HCT116 (cell line): Measurements from ENCODE around the gene STAG1. TPM values are rescaled to one million over a fixed set of nuclear protein-coding genes. Genes with fewer than 3 reads are reported as not detected.

Source experiments
- ATAC-seq: fragments of 200-7000 bp; cut with Tn5 transposase; 2 replicates; pipeline ENCODE4 v1.9.1; 2020; ENCODE audit warnings: mild to moderate bottlenecking, moderate library complexity
- BruUV-seq: library from RNA; stranded (reverse); fragments of 400-500 nt; replicated peaks from 2 replicates; lab custom pipeline; 2021; lab: Mats Ljungman, UMichigan
- CTCF ChIA-PET: fragments of 300-600 bp; sonication (Branson Sonifier 250); formaldehyde crosslinking; loops from one replicate; lab custom pipeline; 2021; ENCODE audit warnings: antibody characterized with exemption; lab: Charles Lee
- POLR2A ChIA-PET: fragments of 300-600, 350-600 bp; sonication (Branson Sonifier 250); formaldehyde crosslinking; loops from one replicate; lab custom pipeline; 2021; ENCODE audit warnings: antibody characterized with exemption; lab: Charles Lee
- RAD21 ChIA-PET, 2 experiments: fragments of 300-600 bp; sonication (Branson Sonifier 250); formaldehyde crosslinking; loops; one replicate each; lab custom pipeline; 2023; ENCODE audit warnings: low total read pairs in 2 of 2; ENCODE audit not compliant: uncharacterized antibody in 2 of 2, unreplicated experiment in 2 of 2, low non-redundant PET in 1 of 2; lab: Charles Lee
- DNase-seq: peaks from one replicate; pipeline ENCODE4 v3.0.0-alpha.2; 2010; ENCODE audit warnings: low read depth, low spot score
- H2AFZ ChIP-seq: fragments of 200-600 bp; shearing (Covaris generic), sonication (generic); 2 replicates; pipeline ENCODE4 v1.6.1; 2017; ENCODE audit warnings: low read depth, mixed run types, mixed read lengths, antibody characterized with exemption, low read length; ENCODE audit not compliant: poor library complexity, severe bottlenecking
- H3K27ac ChIP-seq: 2 replicates; pipeline ENCODE4 v1.5.1; 2012; ENCODE audit warnings: low read depth, low read length
- H3K27me3 ChIP-seq: fragments of 200-600 bp; sonication (generic); 2 replicates; pipeline ENCODE4 v1.6.1; 2016; ENCODE audit warnings: mixed run types, low read length, mixed read lengths; ENCODE audit not compliant: insufficient read depth
- H3K36me3 ChIP-seq, 2 experiments: fragments of 200-500 bp in 1 of 2; fragments of 200-600 bp in 1 of 2; sonication (Bioruptor generic) in 1 of 2; sonication (generic) in 1 of 2; 2 replicates each; pipeline versions ENCODE4 v1.5.1 to v1.6.1; 2014 to 2016; ENCODE audit warnings: low read length in 2 of 2, inconsistent platforms in 1 of 2, mixed read lengths in 1 of 2, mixed run types in 1 of 2; ENCODE audit not compliant: insufficient read depth in 2 of 2, control insufficient read depth in 1 of 2
- H3K4me1 ChIP-seq, 2 experiments: fragments of 200-600 bp in 1 of 2; sonication (generic) in 1 of 2; 2 replicates each; pipeline versions ENCODE4 v1.5.1 to v1.6.1; 2012 to 2017; ENCODE audit warnings: low read length in 2 of 2, inconsistent platforms in 1 of 2, mild to moderate bottlenecking in 1 of 2, mixed read lengths in 1 of 2, mixed run types in 1 of 2, moderate library complexity in 1 of 2; ENCODE audit not compliant: insufficient read depth in 2 of 2, control insufficient read depth in 1 of 2
- H3K4me2 ChIP-seq: fragments of 200-600 bp; sonication (generic); 2 replicates; pipeline ENCODE4 v1.6.1; 2017; ENCODE audit warnings: mixed run types, low read length, mixed read lengths
- H3K4me3 ChIP-seq, 2 experiments: fragments of 200-600 bp in 1 of 2; sonication (generic) in 1 of 2; replicated peaks in 1 of 2; 2 replicates each; pipeline ENCODE4 v1.5.1; 2011 to 2016; ENCODE audit warnings: low read length in 2 of 2, control low read depth in 1 of 2, low read depth in 1 of 2, mild to moderate bottlenecking in 1 of 2, mixed read lengths in 1 of 2, mixed run types in 1 of 2
- H3K79me2 ChIP-seq: fragments of 200-600 bp; sonication (generic); 2 replicates; pipeline ENCODE4 v1.6.1; 2017; ENCODE audit warnings: mild to moderate bottlenecking, mixed run types, low read length, moderate library complexity, mixed read lengths; ENCODE audit not compliant: insufficient read depth
- H3K9ac ChIP-seq: fragments of 200-600 bp; sonication (generic); 2 replicates; pipeline ENCODE4 v1.6.1; 2016; ENCODE audit warnings: low read length, mixed read lengths
- H3K9me2 ChIP-seq: fragments of 200-600 bp; sonication (generic), shearing (Covaris generic); 2 replicates; pipeline ENCODE4 v1.6.1; 2017; ENCODE audit warnings: mixed run types, mild to moderate bottlenecking, moderate library complexity; ENCODE audit not compliant: insufficient read depth
- H3K9me3 ChIP-seq, 2 experiments: fragments of 200-500 bp in 1 of 2; fragments of 200-600 bp in 1 of 2; sonication (Bioruptor generic) in 1 of 2; sonication (generic) in 1 of 2; 2 replicates each; pipeline ENCODE4 v1.6.1; 2014 to 2017; ENCODE audit warnings: low read length in 2 of 2, mixed read lengths in 2 of 2, inconsistent platforms in 1 of 2, low read depth in 1 of 2, mild to moderate bottlenecking in 1 of 2, mixed run types in 1 of 2, moderate library complexity in 1 of 2; ENCODE audit not compliant: control insufficient read depth in 1 of 2, insufficient read depth in 1 of 2
- H4K20me1 ChIP-seq: fragments of 200-600 bp; sonication (generic), shearing (Covaris generic); 2 replicates; pipeline ENCODE4 v1.6.1; 2017; ENCODE audit warnings: mixed run types, mild to moderate bottlenecking, moderate library complexity; ENCODE audit not compliant: insufficient read depth
- EGR1 ChIP-seq: IDR thresholded peaks from 2 replicates; pipeline ENCODE4 v1.6.1; 2012; ENCODE audit warnings: low read depth
- ELF1 ChIP-seq: IDR thresholded peaks from 2 replicates; pipeline ENCODE4 v1.6.1; 2012; ENCODE audit warnings: low read depth, borderline replicate concordance
- FOSL1 ChIP-seq: IDR thresholded peaks from 2 replicates; pipeline ENCODE4 v1.6.1; 2012; ENCODE audit warnings: low read depth
- JUND ChIP-seq: IDR thresholded peaks from 2 replicates; pipeline ENCODE4 v1.6.1; 2012
- RAD21 ChIP-seq: IDR thresholded peaks from 2 replicates; pipeline ENCODE4 v1.6.1; 2012; ENCODE audit warnings: low read depth, mild to moderate bottlenecking
- SP1 ChIP-seq: IDR thresholded peaks from 2 replicates; pipeline ENCODE4 v1.6.1; 2012; ENCODE audit warnings: low read depth
- ZFX ChIP-seq: fragments of 450-650 bp; IDR thresholded peaks from 2 replicates; pipeline ENCODE4 v1.6.1; 2017
- ZNF274 ChIP-seq: fragments of 200-500 bp; sonication (Bioruptor generic); IDR thresholded peaks from 2 replicates; pipeline ENCODE4 v1.6.1; 2014; ENCODE audit warnings: mild to moderate bottlenecking, low read depth, low read length, inconsistent platforms
- intact Hi-C: fragments of 100-400 bp; cut with micrococcal nuclease; formaldehyde crosslinking; loops from 2 replicates; pipeline ENCODE4 v1.10.0; 2022
- total RNA-seq: library from RNA; stranded (reverse); gene quantifications from one replicate; pipeline ENCODE4 v1.2.1, GENCODE V29; 2021; ENCODE audit not compliant: unreplicated experiment
- TF ChIP-seq, protein P1 (sequence below): IDR thresholded peaks from 2 replicates; pipeline ENCODE4 v1.6.1; 2012
- TF ChIP-seq, protein P2 (sequence below), 3 experiments: fragments of 200-600 bp in 1 of 3; sonication (generic) in 1 of 3; IDR thresholded peaks in 2 of 3; conservative IDR thresholded peaks in 1 of 3; 2 replicates each; pipeline ENCODE4 v1.5.1; 2012 to 2017; ENCODE audit warnings: low read depth in 2 of 3, low read length in 2 of 3, antibody characterized with exemption in 1 of 3, borderline replicate concordance in 1 of 3, control low read depth in 1 of 3, mild to moderate bottlenecking in 1 of 3, mixed read lengths in 1 of 3, mixed run types in 1 of 3, moderate library complexity in 1 of 3; ENCODE audit not compliant: insufficient read depth in 1 of 3

STAG1 gene
- total RNA-seq, 1 experiment from 2014 or later = 29.4 TPM

DNA sequence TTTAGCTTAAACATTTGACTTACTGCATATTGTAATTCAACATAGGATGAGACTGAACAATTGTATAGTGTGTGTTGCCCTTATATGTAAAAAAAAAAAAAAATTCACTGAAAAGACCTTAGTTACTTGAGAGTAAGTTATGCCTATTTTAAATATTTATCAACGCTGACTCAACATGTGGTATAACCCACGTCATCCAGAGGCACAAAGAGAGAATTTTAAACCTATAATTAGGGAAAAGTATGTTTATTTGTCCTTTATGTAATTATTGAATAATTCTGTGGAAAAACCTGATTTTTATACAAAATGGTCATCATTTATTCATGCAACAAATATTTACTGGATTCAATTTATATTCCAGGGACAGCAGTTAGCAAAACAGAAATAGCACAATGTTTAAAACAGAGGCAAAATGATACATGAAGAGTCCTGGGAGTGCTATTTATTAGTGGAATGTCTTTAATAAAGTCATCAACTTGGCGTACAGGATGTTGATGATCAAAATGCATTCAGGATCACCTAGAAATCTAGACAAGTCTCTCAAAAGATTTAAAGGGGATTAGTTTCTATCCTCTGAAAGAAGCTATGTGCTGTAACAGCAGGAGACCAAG, 278.4 kb downstream of the STAG1 start:
- Histone ChIP-seq H3K4me3 (no peak overlapping the region), H3K27ac (no peak overlapping the region), H3K36me3 (no peaks in the 10 kb centered on the region; a peak in 1 of 4 replicates), H3K9me3 (no peaks in the 10 kb centered on the region), H3K4me1 (no peaks in the 10 kb centered on the region), H3K79me2 (no peaks in the 10 kb centered on the region), H3K9me2 (no peaks in the 10 kb centered on the region), H4K20me1 (no peaks in the 10 kb centered on the region), H3K4me2 (no peak overlapping the region), H2AFZ (no peak overlapping the region), H3K27me3 (no peaks in the 10 kb centered on the region), H3K9ac (no peak overlapping the region)
- TF ChIP-seq JUND (no peak), SP1 (no peak), FOSL1 (no peak), ZFX (no peak), ZNF274 (no peak)
- TF ChIP-seq, protein P1, sequence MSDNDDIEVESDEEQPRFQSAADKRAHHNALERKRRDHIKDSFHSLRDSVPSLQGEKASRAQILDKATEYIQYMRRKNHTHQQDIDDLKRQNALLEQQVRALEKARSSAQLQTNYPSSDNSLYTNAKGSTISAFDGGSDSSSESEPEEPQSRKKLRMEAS = no peak
- TF ChIP-seq, protein P2, sequence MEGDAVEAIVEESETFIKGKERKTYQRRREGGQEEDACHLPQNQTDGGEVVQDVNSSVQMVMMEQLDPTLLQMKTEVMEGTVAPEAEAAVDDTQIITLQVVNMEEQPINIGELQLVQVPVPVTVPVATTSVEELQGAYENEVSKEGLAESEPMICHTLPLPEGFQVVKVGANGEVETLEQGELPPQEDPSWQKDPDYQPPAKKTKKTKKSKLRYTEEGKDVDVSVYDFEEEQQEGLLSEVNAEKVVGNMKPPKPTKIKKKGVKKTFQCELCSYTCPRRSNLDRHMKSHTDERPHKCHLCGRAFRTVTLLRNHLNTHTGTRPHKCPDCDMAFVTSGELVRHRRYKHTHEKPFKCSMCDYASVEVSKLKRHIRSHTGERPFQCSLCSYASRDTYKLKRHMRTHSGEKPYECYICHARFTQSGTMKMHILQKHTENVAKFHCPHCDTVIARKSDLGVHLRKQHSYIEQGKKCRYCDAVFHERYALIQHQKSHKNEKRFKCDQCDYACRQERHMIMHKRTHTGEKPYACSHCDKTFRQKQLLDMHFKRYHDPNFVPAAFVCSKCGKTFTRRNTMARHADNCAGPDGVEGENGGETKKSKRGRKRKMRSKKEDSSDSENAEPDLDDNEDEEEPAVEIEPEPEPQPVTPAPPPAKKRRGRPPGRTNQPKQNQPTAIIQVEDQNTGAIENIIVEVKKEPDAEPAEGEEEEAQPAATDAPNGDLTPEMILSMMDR (IDR thresholded peaks at IDR 0.05 in 2 of 3, conservative IDR thresholded peaks at IDR 0.05 in 1 of 3; ENCODE audit: borderline replicate concordance in 1 of 3, insufficient read depth in 1 of 3, low read depth in 2 of 3, low read length in 2 of 3) = no peak
- ChIA-PET POLR2A (interaction anchor here (1.4 kb wide), 1 partner anchor 279 kb away, joined by 3 read pairs; the partner anchor contains the start of gene STAG1), RAD21 (no interaction called here), CTCF (no interaction called here)
- DNase-seq (no peak), ATAC-seq (no peak)
- intact Hi-C loops = no loop called here
- BruUV-seq = no TSS peak

DNA sequence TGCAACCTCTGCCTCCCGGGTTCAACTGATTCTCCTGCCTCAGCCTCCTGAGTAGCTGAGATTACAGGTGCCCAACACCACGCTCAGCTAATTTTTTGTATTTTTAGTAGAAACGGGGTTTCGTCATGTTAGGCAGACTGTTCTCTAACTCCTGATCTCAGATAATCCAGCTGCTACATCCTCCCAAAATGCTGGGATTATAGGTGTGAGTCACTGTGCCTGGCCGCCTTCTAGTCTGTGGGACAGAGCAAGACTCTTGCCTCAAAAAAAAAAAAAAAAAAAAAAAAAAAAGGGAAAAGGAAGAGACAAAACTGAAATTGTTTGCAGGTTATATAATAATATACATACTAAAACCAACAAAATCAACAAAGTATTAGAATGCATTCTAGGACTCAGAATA, 286.9 kb downstream of the STAG1 start:
- Histone ChIP-seq H3K27me3 (no peaks in the 10 kb centered on the region), H3K4me3 (no peak overlapping the region), H3K4me1 (no peaks in the 10 kb centered on the region), H3K9me3 (no peaks in the 10 kb centered on the region), H3K79me2 (no peaks in the 10 kb centered on the region), H3K36me3 (0 out of 4 replicates have a peak, but pooled peaks cover 0 to 8% of the 10 kb centered on the region in 2 experiments), H4K20me1 (no peaks in the 10 kb centered on the region), H2AFZ (no peak overlapping the region), H3K27ac (no peak overlapping the region), H3K4me2 (no peak overlapping the region), H3K9ac (no peak overlapping the region), H3K9me2 (no peaks in the 10 kb centered on the region)
- no TSS peak for BruUV-seq
- TF ChIP-seq, protein P1 = no peak
- TF ChIP-seq ZNF274 (no peak), RAD21 (no peak), EGR1 (no peak), ELF1 (no peak)
- intact Hi-C loops = no loop called here
- no peak for DNase-seq
- ChIA-PET POLR2A (interaction anchor here (0.7 kb wide), 1 partner anchor 68 kb away, joined by 4 read pairs; no protein-coding TSS in a partner anchor), CTCF (no interaction called here), RAD21 (no interaction called here)
- no peak for ATAC-seq
